ENCODE data around the gene ANKRD9. TPM values are rescaled to one million over a fixed set of nuclear protein-coding genes. Genes with fewer than 3 reads are reported as not detected.
"Not testable (repeated sequence)": the region's sequence is repeated elsewhere in the genome, so short reads cannot be mapped to it uniquely, and the experiment has no call there.

ANKRD9 gene
- total RNA-seq, 2 experiments from 2014 or later = 15.0 to 16.9 TPM

DNA sequence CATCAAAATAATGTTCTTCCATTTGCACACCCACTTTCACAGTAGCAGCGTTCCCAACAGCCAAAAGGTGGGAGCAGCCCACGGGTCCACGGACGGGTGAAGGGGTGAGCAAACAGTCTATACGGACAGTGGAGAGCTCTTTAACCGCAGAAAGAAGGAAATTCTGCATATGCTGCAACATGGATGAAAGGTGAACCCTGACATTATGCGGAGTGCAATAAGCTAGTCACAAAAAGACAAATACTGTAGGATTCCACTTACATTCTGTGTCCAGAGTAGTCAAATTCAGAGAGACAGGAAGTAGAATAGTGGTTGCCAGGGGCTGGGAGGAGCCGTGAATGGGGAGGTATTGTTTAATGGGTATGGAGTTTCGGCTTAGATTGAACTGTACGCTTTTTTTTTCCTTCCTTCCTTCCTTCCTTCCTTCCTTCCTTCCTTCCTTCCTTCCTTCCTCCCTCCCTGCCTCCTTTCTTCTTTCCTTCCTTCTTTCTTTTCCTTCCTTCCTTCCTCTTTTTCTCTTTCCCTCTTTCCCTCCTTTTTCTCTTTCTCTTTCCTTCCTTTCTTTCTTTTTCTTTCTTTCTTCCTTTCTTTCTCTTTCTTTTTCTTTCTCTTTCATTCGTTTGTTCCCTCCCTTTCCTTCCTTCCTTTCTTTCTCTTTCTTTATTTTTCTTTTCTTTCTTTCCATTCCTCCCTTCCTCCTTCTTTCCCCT lies 15.8 kb upstream of the ANKRD9 start:
- Mint-ChIP-seq H3K27ac (peak overlapping the region; percentile 75), H3K27me3 (no peaks in the 10 kb centered on the region), H3K36me3 (ENCODE audit: low read depth) (no peaks in the 10 kb centered on the region), H3K4me1 (ENCODE audit: low read depth) (peaks cover 28% of the 10 kb centered on the region), H3K9me3 (no peaks in the 10 kb centered on the region), H3K4me3 (peak overlapping the region; percentile 79)
- POLR2A ChIA-PET = interaction anchor here (0.6 to 1.7 kb wide), 4 partner anchors 13 to 66 kb away, joined by 3 to 7 read pairs (median 5); partner anchors contain the start of gene ANKRD9
- ATAC-seq (peak; percentile 31), DNase-seq (peak; percentile 67)
- CTCF ChIA-PET = interaction anchor here (0.6 to 5.7 kb wide), 32 partner anchors 8 to 376 kb away, joined by 3 to 31 read pairs (median 4); partner anchors contain the start of gene MOK
- intact Hi-C loops (cut with micrococcal nuclease) = loop anchor here (5.0 kb wide), 1 partner anchor 67 kb away; the partner anchor contains the start of gene RCOR1
- TF ChIP-seq, protein P1, sequence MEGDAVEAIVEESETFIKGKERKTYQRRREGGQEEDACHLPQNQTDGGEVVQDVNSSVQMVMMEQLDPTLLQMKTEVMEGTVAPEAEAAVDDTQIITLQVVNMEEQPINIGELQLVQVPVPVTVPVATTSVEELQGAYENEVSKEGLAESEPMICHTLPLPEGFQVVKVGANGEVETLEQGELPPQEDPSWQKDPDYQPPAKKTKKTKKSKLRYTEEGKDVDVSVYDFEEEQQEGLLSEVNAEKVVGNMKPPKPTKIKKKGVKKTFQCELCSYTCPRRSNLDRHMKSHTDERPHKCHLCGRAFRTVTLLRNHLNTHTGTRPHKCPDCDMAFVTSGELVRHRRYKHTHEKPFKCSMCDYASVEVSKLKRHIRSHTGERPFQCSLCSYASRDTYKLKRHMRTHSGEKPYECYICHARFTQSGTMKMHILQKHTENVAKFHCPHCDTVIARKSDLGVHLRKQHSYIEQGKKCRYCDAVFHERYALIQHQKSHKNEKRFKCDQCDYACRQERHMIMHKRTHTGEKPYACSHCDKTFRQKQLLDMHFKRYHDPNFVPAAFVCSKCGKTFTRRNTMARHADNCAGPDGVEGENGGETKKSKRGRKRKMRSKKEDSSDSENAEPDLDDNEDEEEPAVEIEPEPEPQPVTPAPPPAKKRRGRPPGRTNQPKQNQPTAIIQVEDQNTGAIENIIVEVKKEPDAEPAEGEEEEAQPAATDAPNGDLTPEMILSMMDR (IDR thresholded peaks at IDR 0.05) = no peak

DNA sequence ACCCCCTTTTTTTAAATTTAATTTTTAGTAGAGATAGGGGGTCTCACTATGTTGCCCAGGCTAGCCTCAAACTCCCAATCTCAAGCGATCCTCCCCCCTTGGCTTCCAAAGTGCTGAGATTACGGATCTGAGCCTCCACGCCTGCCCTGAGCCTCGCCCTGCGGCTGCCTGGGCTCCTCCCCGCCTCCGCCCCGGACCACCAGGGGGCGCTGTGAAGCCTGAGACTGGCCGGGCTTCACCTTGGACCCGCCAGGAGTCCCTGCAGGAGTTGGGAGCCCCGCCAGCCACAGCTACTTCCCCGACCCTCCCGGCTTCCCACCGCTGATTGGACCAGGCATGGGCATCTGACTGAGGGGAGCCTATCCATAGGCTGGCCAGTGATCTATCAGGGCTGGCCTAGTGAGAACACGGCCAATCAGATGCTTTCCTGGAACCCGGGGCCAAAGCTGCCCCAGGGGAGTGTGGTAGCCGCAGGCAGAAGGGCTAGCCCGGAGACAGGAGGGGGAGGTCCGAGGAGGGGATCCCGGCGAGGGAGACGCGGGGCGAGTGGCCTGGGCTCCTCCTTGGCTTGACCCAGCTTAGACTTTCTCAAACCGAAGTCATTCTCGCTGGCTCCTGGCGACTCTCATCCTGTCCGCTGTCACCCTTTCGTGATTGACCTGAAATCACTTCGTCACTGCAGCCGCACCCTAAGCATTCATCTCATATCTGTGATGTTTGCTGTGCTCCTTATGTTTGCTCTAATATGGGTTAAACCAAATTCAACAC lies 15.1 kb upstream of the ANKRD9 start:
- ChIA-PET CTCF (interaction anchor here (0.6 to 5.7 kb wide), 32 partner anchors 9 to 377 kb away, joined by 3 to 31 read pairs (median 4); partner anchors contain the start of gene MOK), POLR2A (interaction anchor here (1.0 to 1.7 kb wide), 3 partner anchors 14 to 67 kb away, joined by 3 to 7 read pairs (median 5); partner anchors contain the start of gene ANKRD9)
- Mint-ChIP-seq H3K4me1 (ENCODE audit: low read depth) (peaks cover 28% of the 10 kb centered on the region), H3K9me3 (no peaks in the 10 kb centered on the region), H3K27me3 (no peaks in the 10 kb centered on the region), H3K27ac (peak overlapping the region; percentile 75), H3K36me3 (ENCODE audit: low read depth) (no peaks in the 10 kb centered on the region), H3K4me3 (peak overlapping the region; percentile 79)
- intact Hi-C loops (cut with micrococcal nuclease) = loop anchor here (5.0 kb wide), 1 partner anchor 68 kb away; the partner anchor contains the start of gene RCOR1
- TF ChIP-seq, protein P1 (IDR thresholded peaks at IDR 0.05) = peak; percentile 93
- DNase-seq = peak; percentile 98
- peak; percentile 98 for ATAC-seq

DNA sequence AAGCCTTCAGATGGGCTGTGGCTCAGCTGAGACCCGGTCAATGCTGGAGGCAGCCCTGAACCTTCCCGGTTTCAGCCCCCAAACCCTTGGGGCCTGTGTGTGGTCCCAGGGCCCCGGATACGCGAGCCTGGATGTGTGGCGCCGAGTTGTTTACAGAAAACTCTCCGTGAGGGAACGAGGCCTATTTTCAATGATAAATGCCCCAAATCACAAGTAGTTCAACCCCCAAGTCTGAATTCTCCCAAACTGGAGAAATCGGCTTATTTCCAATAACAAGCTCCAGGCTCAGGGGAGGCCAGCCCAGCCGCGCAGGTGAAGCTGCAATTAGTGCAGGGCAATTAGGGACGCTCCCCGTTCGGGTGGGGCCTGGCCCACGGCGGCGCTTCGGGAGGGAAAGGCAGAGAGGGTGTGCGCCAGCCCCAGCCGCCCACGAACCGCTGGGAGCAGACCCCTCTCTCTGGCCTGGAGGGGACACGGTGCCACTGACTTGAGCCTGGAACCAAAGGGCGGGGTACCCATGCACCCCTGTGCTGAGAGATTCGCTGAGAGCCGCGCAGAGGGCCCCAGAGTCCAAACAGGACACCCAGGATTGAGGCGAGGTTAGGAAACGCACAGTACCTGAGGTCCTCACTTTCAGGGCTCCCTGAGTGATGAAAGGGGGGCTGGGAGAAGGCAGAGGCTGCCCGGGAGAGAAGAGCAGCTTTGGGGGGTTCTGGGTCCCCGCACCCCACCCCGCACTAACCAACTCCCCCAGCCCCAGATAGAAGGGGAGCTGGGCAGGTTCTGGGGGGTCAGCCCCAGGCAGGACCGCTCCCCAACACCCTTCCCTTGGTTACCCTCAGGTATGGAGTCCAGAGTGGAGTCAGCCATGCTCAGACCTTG lies 14.2 kb upstream of the ANKRD9 start:
- no peaks in the 10 kb centered on the region for H3K9me3 Mint-ChIP-seq
- TF ChIP-seq, protein P1 (IDR thresholded peaks at IDR 0.05) = no peak
- H3K27me3 Mint-ChIP-seq = no peaks in the 10 kb centered on the region
- no peaks in the 10 kb centered on the region for H3K36me3 Mint-ChIP-seq (ENCODE audit: low read depth)
- intact Hi-C loops (cut with micrococcal nuclease) = no loop called here
- ATAC-seq (no peak), DNase-seq (no peak)
- POLR2A ChIA-PET = interaction anchor here (1.0 to 1.7 kb wide), 2 partner anchors 14 to 68 kb away, joined by 5 to 7 read pairs; partner anchors contain the start of gene ANKRD9
- CTCF ChIA-PET = interaction anchor here (0.7 to 5.7 kb wide), 19 partner anchors 8 to 378 kb away, joined by 3 to 31 read pairs (median 5); no protein-coding TSS in a partner anchor
- peaks cover 28% of the 10 kb centered on the region for H3K4me1 Mint-ChIP-seq (ENCODE audit: low read depth)
- no peak overlapping the region for H3K27ac Mint-ChIP-seq
- H3K4me3 Mint-ChIP-seq = peak overlapping the region; percentile 79

DNA sequence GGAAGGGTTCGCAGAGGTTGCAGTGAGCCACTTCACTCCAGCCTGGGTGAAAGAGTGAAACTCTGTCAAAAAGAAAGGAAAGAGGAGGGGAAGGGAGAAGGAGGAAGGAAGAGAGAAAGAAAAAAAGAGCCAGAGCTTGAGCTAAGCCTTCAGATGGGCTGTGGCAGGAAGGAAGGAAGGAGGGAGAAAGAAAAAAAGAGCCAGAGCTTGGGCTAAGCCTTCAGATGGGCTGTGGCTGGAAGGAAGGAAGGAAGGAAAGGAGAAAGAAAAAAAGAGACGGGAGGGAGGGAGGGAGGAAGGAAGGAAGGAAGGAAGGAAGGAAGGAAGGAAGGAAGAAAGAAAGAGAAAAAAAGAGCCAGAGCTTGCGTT lies 13.6 kb upstream of the ANKRD9 start:
- Mint-ChIP-seq H3K4me1 (ENCODE audit: low read depth) (peaks cover 28% of the 10 kb centered on the region), H3K9me3 (no peaks in the 10 kb centered on the region), H3K4me3 (peak overlapping the region; percentile 23), H3K27me3 (no peaks in the 10 kb centered on the region), H3K36me3 (ENCODE audit: low read depth) (no peaks in the 10 kb centered on the region), H3K27ac (no peak overlapping the region)
- TF ChIP-seq, protein P1 (IDR thresholded peaks at IDR 0.05) = no peak
- intact Hi-C loops (cut with micrococcal nuclease) = no loop called here
- POLR2A ChIA-PET = no interaction called here
- CTCF ChIA-PET = interaction anchor here (0.7 to 5.7 kb wide), 7 partner anchors 10 to 85 kb away, joined by 3 to 31 read pairs (median 5); no protein-coding TSS in a partner anchor
- no peak for ATAC-seq
- DNase-seq = no peak

DNA sequence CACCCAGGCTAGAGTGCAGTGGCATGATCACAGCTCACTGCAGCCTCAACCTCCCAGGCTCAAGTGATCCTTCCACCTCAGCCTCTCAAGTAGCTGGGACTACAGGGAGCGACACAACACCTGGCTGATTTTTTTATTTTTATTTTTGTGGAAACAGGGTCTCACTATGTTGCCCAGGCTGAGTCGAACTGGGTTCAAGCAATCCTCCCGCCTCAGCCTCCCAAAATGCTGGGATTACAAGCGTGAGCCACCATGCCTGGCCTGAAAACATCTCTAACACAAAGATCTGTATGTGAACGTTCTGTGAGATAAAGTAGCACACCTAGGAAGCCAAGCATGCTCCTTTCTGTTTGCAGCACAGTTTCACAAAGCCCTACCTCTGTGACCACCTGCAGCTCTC lies 10.1 kb upstream of the ANKRD9 start:
- ATAC-seq; DNase-seq; H3K9me3 Mint-ChIP-seq; H3K36me3 Mint-ChIP-seq (ENCODE audit: low read depth); H3K27me3 Mint-ChIP-seq; POLR2A ChIA-PET; H3K27ac Mint-ChIP-seq; H3K4me3 Mint-ChIP-seq; intact Hi-C loops (cut with micrococcal nuclease): not testable (repeated sequence)
- H3K4me1 Mint-ChIP-seq (ENCODE audit: low read depth) = peaks cover 18% of the 10 kb centered on the region
- CTCF ChIA-PET = interaction anchor here (0.6 kb wide), 1 partner anchor 131 kb away, joined by 3 read pairs; no protein-coding TSS in a partner anchor

Data from activated CD8-positive, alpha-beta T cell treated with anti-CD3 and anti-CD28 coated beads for 36 hours (primary cell).